Measurements from ENCODE around the gene GRIA1. TPM values are rescaled to one million over a fixed set of nuclear protein-coding genes. Genes with fewer than 3 reads are reported as not detected.

The GRIA1 gene
- total RNA-seq, 1 donor from 2014 or later, result 21.9 TPM

DNA sequence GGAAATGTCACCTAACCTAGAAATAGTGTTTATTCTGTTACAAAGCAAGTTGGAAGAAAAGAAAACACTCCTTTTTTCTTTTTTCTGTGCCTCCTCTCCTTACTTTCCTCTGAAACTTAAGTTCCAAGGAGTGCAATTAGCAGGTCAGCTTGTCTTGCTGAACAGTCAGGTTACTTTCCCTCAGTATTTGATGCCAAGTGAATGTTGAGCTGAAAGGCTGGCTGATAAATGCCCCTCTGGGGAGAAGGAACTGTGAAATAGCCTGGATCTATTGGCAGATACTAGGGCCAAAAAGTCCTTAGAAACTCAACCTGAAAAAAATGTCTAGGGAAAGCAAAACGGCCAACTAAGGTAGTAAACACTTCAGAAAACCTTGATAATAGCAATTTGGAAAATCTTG lies 43.6 kb downstream of the GRIA1 start:
- no peak for DNase-seq (ENCODE audit: low spot score)
- Mint-ChIP-seq H3K9me3 (ENCODE audit: unreplicated experiment) (no peaks in the 10 kb centered on the region), H3K36me3 (ENCODE audit: low read depth, unreplicated experiment) (no peaks in the 10 kb centered on the region), H3K4me1 (ENCODE audit: unreplicated experiment) (no peaks in the 10 kb centered on the region), H3K4me3 (ENCODE audit: unreplicated experiment) (no peak overlapping the region), H3K27me3 (ENCODE audit: unreplicated experiment) (no peaks in the 10 kb centered on the region), H3K27ac (ENCODE audit: unreplicated experiment) (no peak overlapping the region)
- TF ChIP-seq CTCF (IDR thresholded peaks at IDR 0.05; ENCODE audit: unreplicated experiment), result no peak

GRCh38 chr5:153537207-153537606 lies 46.7 kb downstream of the GRIA1 start:
- Mint-ChIP-seq H3K36me3 (ENCODE audit: low read depth, unreplicated experiment) (no peaks in the 10 kb centered on the region), H3K27ac (ENCODE audit: unreplicated experiment) (no peak overlapping the region)
- TF ChIP-seq CTCF (IDR thresholded peaks at IDR 0.05; ENCODE audit: unreplicated experiment), result no peak

GRCh38 chr5:153539983-153540382 lies 49.5 kb downstream of the GRIA1 start:
- no peaks in the 10 kb centered on the region for H3K27me3 Mint-ChIP-seq (ENCODE audit: unreplicated experiment)
- H3K36me3 Mint-ChIP-seq (ENCODE audit: low read depth, unreplicated experiment), result no peaks in the 10 kb centered on the region
- no peak for DNase-seq (ENCODE audit: low spot score)
- no peak overlapping the region for H3K27ac Mint-ChIP-seq (ENCODE audit: unreplicated experiment)
- no peak overlapping the region for H3K4me3 Mint-ChIP-seq (ENCODE audit: unreplicated experiment)
- H3K4me1 Mint-ChIP-seq (ENCODE audit: unreplicated experiment), result peaks cover 7% of the 10 kb centered on the region
- H3K9me3 Mint-ChIP-seq (ENCODE audit: unreplicated experiment), result no peaks in the 10 kb centered on the region
- no peak for TF ChIP-seq CTCF (IDR thresholded peaks at IDR 0.05; ENCODE audit: unreplicated experiment)

More at GRCh38 chr5:153537207-153537606, 46.7 kb downstream of the GRIA1 start:
- peaks cover 7% of the 10 kb centered on the region for H3K4me1 Mint-ChIP-seq (ENCODE audit: unreplicated experiment)
- H3K9me3 Mint-ChIP-seq (ENCODE audit: unreplicated experiment), result no peaks in the 10 kb centered on the region
- DNase-seq (ENCODE audit: low spot score), result no peak
- H3K27me3 Mint-ChIP-seq (ENCODE audit: unreplicated experiment), result no peaks in the 10 kb centered on the region
- no peak overlapping the region for H3K4me3 Mint-ChIP-seq (ENCODE audit: unreplicated experiment)

- peaks cover 7% of the 10 kb centered on the region for H3K4me1 Mint-ChIP-seq (ENCODE audit: unreplicated experiment)
- no peak overlapping the region for H3K4me3 Mint-ChIP-seq (ENCODE audit: unreplicated experiment)
- no peak for TF ChIP-seq CTCF (IDR thresholded peaks at IDR 0.05; ENCODE audit: unreplicated experiment)
- H3K27ac Mint-ChIP-seq (ENCODE audit: unreplicated experiment), result no peak overlapping the region
- no peak for DNase-seq (ENCODE audit: low spot score)
- no peaks in the 10 kb centered on the region for H3K9me3 Mint-ChIP-seq (ENCODE audit: unreplicated experiment)
- H3K27me3 Mint-ChIP-seq (ENCODE audit: unreplicated experiment), result no peaks in the 10 kb centered on the region
- H3K36me3 Mint-ChIP-seq (ENCODE audit: low read depth, unreplicated experiment), result no peaks in the 10 kb centered on the region
Observed at GRCh38 chr5:153542536-153542935, 52.1 kb downstream of the GRIA1 start.

GRCh38 chr5:153543288-153543687 lies 52.8 kb downstream of the GRIA1 start:
- TF ChIP-seq CTCF (IDR thresholded peaks at IDR 0.05; ENCODE audit: unreplicated experiment), result no peak
- H3K27ac Mint-ChIP-seq (ENCODE audit: unreplicated experiment), result no peak overlapping the region
- H3K4me3 Mint-ChIP-seq (ENCODE audit: unreplicated experiment), result no peak overlapping the region
- no peaks in the 10 kb centered on the region for H3K27me3 Mint-ChIP-seq (ENCODE audit: unreplicated experiment)
- peaks cover 7% of the 10 kb centered on the region for H3K4me1 Mint-ChIP-seq (ENCODE audit: unreplicated experiment)
- H3K9me3 Mint-ChIP-seq (ENCODE audit: unreplicated experiment), result no peaks in the 10 kb centered on the region
- DNase-seq (ENCODE audit: low spot score), result no peak
- no peaks in the 10 kb centered on the region for H3K36me3 Mint-ChIP-seq (ENCODE audit: low read depth, unreplicated experiment)

Data from endothelial cell (in vitro differentiated cells).